ENCODE results near the gene NAP1L5.

Gene NAP1L5

GRCh38 chr4:88659055-88659889 lies 38.4 kb downstream of the NAP1L5 start:
- DNase-seq, result peak; percentile 12 to 34

- no peak for DNase-seq
Observed at GRCh38 chr4:88655226-88655625, 42.4 kb downstream of the NAP1L5 start.

GRCh38 chr4:88653371-88653946 lies 44.2 kb downstream of the NAP1L5 start:
- DNase-seq, result no peak

GRCh38 chr4:88649716-88650115 lies 47.9 kb downstream of the NAP1L5 start:
- DNase-seq, result no peak

GRCh38 chr4:88646528-88647280 lies 50.9 kb downstream of the NAP1L5 start:
- no peak for DNase-seq

- no peak for DNase-seq
Observed at GRCh38 chr4:88645994-88646393, 51.6 kb downstream of the NAP1L5 start.

Data from activated CD4-positive, alpha-beta T cell treated with anti-CD3 and anti-CD28 coated beads for 4 hours (primary cell).